Right lung (tissue), 5 donors: ENCODE results near the gene MBD2. TPM values are rescaled to one million over a fixed set of nuclear protein-coding genes. Genes with fewer than 3 reads are reported as not detected.

Source experiments
- DNase-seq, 2 donors: peaks; one replicate each; pipeline ENCODE4 v3.0.0-alpha.2; 2013
- polyA plus RNA-seq, 5 donors: library from polyadenylated mRNA; unstranded; fragments of 120-200 nt; gene quantifications; one replicate each; pipeline versions ENCODE4 v1.2.1 to v1.2.3, GENCODE V29; 2013; ENCODE audit warnings: inconsistent platforms in 1 of 5, low replicate concordance in 1 of 5; ENCODE audit not compliant: insufficient read length in 5 of 5, insufficient read depth in 1 of 5

MBD2 gene
- polyA plus RNA-seq, 5 donors: 65.4 to 86.9 (median 74.2) TPM

DNA sequence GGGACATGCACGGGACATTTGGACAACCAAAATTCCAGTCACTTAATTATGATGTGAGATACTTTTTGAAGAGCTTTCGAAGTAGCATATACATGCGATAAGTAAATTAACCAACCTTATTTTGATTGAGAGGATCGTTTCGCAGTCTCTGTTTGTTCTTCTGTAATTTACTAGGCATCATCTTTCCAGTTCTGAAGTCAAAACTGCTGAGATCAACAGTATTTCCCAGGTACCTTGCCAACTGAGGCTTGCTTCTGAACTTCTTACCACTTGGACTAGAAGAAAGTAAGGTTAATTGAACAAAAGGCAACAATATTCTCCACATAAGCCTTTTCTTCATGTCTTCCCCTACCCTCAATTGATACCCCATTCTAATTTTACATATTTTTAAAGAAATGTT lies 19.6 kb downstream of the MBD2 start:
- DNase-seq: no peak

- DNase-seq: no peak
Measured at GRCh38 chr18:54203914-54204313, 20.6 kb downstream of the MBD2 start.

DNA sequence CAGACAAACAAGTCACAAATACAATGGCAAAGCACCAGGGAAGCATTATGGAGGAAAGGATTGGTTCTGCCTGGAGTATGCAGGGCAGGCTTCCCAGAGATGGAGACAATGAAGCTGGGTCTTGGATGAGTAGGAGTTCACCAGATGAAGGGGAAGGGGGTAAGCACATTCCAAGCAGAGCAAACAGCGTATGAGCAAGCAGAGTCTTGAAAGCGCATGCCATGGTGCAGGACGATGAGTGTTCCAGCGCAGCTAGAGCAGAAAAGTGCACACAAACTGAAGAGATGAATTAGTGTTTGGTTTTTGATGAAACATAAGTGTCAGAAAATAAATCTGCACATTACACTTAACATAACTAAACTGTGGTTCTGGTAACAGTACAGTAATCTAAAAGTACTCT lies 21.6 kb downstream of the MBD2 start:
- DNase-seq: no peak

GRCh38 chr18:54197747-54198411 lies 26.6 kb downstream of the MBD2 start:
- DNase-seq: no peak

DNA sequence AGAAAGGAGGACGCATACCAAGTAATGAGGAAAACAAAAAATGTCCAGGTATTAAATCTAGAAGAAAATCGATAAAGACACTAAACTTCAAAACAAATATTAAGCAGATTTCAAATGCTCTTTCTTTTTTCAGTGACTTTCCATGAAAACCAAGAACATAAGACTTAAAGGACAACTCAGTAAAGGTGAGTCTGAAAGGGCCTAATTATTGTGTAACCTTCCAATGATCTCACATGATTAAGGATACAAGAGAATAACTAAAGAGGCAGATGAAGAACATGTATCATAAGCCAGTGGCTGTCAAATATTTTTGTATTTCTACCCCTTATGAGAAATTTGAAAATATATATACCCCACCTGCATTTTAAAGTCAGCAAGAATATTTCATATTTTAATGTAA lies 30.7 kb downstream of the MBD2 start:
- DNase-seq: no peak

- DNase-seq: no peak
Measured at GRCh38 chr18:54192900-54193299, 31.6 kb downstream of the MBD2 start.

DNA sequence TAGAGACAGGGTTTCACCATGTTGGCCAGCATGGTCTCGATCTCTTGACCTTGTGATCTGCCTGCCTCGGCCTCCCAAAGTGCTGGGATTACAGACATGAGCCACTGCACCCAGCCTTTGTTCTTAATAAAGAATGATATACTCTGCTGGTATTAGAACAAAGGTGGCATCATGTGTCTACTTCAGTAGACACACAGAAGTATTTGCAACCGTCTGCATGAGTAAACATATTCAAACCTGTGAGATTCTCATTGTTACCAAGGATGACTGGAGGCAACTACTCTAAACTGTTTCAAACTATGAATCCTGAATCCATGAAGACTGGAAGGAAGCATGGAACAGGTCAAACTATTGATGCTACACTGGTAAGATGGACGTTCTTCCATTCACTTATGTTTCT lies 32.1 kb downstream of the MBD2 start:
- DNase-seq: no peak

DNA sequence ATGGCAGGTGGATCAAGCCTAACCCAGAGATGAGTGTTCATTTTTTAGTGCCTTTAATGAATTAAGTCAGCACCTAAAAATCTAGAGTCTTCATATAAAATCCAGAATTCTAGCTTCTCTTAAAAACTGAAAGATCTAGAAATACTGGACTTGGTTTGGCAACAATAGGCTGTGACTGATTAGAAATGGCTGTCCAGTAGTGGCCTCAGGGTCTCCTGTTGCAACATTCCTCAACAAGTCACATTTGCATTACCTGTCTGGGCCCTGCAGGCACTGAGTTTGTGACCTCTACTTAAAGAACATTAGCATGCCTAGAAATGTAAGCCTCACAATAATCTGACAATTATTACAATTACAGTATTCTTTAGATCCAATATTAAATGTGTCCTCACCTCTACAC lies 33.1 kb downstream of the MBD2 start:
- no peak for DNase-seq

- no peak for DNase-seq
Measured at GRCh38 chr18:54187372-54187771, 37.1 kb downstream of the MBD2 start.

- DNase-seq: no peak
Measured at GRCh38 chr18:54184836-54185235, 39.6 kb downstream of the MBD2 start.

DNA sequence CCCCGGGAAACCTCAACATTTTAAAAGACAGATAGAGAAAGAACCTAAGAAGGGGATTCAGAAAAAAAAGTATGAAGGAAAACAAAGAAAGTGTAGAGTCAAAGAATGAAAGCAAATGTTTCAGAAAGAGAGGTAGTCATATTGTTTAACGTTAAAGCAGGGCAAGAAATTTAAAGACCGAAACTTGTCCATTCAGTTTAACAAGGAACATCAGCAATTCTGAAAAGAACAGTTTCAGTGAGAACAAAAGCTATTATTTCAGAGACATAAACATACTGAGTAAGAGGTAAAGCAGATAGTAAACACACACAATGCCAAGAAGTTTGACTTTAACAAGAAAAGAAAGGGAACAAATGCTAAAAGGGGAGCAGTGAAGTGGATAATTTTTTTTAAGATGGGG lies 41.1 kb downstream of the MBD2 start:
- DNase-seq: no peak

DNA sequence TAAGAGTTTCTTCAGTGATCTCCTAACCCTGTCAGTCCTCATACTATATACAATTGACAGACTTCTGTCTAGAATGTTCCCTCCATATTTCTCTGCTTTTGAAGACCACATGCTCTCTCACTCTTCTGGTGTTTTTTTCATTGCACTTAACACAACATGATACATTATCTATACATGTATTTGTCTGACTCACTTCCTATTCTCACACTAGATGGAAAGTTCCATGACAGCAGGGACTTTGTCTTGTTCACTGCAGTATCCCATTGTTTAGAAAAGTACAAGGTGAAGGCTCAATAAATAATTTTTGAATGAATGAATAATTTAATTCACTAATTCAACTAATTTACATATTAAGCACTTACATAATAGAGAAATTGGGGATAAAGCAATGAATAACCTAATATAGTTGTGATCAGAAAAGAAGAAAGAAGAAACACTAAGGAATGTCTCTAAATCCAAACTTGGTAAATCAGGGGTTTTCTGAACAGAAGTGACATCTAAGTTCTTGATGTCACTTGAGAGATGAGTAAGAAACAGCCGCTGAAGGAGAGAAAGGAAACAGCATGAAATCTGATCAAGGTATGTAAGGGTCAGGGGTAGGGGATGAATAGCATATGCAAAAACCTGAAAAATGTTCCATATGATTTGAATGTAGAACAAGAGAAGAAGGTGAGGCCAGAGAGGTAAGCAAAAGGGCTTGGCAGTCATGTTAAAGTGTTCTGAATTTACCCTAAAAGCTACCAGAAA lies 42.4 kb downstream of the MBD2 start:
- no peak for DNase-seq

- DNase-seq: no peak
Measured at GRCh38 chr18:54173980-54174630, 50.4 kb downstream of the MBD2 start.

DNA sequence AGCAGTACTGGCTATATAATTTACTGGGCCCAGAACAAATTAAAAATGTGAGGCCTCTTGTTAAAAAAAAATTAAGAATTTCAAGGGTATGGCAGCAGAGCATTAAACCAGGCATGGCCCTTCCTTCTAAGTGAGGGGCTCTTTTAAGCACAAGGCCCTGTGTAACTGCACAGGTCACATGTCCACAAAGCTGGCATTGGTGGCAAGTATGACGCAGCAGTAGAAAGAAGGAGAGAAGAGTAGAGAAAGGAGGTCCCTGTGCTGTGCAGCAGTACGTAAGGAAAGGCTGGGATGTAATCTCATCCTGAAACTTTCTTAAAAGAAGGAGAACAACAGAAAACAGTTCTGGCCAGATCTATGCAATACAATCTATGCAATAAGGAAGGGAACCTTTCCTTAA lies 51.2 kb downstream of the MBD2 start:
- no peak for DNase-seq

DNA sequence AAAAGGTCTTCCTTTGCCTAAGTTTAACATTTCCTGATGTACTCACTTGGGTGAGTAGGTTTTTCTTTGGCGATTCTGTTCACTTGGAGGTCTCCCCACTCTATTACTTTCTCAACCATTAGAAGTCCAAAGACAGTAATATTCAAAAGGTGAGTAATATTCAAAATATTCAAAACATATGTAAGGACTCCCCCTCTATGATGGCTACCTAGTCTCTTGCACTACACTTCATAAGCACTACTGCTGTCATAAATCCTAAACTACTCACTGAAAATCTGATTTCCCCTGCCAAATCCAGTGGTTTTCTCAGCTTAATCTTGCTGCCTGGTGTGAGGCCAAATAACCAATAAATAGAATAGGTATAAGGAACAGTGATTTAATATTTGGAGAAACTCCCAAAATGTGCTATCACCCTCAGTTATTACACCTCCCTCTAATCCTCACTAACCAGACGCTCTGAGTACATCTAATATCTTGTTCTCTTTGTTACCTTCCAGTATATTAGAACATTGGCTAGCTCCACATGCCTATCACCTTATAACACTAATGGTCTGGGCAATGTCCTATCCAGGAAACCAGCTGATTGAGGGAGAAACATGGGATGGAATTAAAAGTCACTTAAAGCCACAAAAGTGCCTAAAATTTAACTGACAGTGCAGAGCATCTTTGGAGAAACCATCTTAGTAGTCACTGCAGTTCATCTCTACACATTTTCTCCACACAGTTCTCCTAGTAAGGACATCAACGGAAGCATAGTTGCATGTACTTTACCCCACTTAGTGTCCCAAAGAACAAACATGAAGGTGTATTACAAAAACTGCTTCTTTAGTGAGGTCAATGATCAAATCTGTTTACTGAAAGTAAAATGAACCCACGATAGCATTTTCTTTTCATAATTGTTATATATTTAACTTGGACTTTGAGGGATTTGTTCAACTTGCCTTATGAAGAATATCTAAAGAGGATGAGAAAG lies 54.8 kb downstream of the MBD2 start:
- no peak for DNase-seq

- DNase-seq: no peak
Measured at GRCh38 chr18:54165450-54165849, 59.0 kb downstream of the MBD2 start.

DNA sequence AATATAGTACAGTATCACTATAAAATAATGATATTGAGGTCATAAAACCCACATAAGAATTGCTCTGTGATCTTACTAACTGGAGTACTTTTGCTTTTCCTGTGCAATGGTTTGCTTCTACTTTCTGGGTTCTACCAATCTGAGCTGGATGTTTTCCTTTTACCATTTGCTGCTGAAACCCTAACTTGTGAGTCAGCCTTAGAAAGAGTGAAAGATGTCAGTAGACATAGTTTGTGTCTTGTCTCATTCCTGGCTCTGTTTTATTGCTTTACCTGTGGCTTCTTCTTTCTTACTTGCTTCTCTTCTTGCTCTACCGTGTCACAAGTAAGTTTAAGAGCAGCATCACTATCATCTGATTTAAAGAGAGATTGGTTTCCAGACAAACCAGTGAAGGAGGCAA lies 61.0 kb downstream of the MBD2 start:
- DNase-seq: no peak

- no peak for DNase-seq
Measured at GRCh38 chr18:54162431-54162830, 62.0 kb downstream of the MBD2 start.

GRCh38 chr18:54161267-54161666 lies 63.2 kb downstream of the MBD2 start:
- DNase-seq: no peak

DNA sequence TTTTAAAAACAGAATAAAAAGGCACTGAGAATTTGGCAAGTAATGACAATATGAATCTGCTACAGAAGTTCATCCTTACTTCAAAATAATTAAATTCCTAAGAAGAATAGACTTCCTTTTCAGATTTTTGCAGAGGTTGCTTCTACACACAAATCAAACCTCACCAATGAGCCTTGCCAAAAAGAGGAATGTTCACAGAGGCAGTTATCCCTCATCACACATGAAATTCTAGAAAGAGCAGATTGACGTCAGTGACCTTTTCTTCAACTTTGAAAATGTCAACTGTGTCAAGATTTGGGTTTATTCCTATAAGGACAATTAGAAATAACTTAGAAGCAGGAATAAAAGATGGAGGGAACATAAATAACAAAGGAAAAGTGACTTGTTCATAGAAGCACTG lies 64.6 kb downstream of the MBD2 start:
- no peak for DNase-seq

- DNase-seq: no peak
Measured at GRCh38 chr18:54157646-54158385, 66.7 kb downstream of the MBD2 start.
